ENCODE measurements around the gene SPP1. TPM values are rescaled to one million over a fixed set of nuclear protein-coding genes. Genes with fewer than 3 reads are reported as not detected.

Gene SPP1
- polyA plus RNA-seq, 1 donor: 65.6 TPM

GRCh38 chr4:87950493-87950892 is 25.0 kb upstream of the SPP1 start:
- Histone ChIP-seq H3K36me3 (ENCODE audit: control insufficient read depth, insufficient read depth, low read length) (no peaks in the 10 kb centered on the region), H3K9me3 (ENCODE audit: control insufficient read depth, low read depth, low read length) (no peaks in the 10 kb centered on the region), H3K4me1 (ENCODE audit: control insufficient read depth, insufficient read depth, low read length) (no peaks in the 10 kb centered on the region), H3K27ac (ENCODE audit: low read length) (no peak overlapping the region), H3K4me3 (ENCODE audit: low read length) (no peak overlapping the region), H3K27me3 (ENCODE audit: control insufficient read depth, insufficient read depth, low read length) (no peaks in the 10 kb centered on the region)
- no peak for DNase-seq

GRCh38 chr4:87950936-87951511 is 24.5 kb upstream of the SPP1 start:
- no peaks in the 10 kb centered on the region for H3K36me3 ChIP-seq (ENCODE audit: control insufficient read depth, insufficient read depth, low read length)
- DNase-seq: no peak
- H3K27ac ChIP-seq (ENCODE audit: low read length): no peak overlapping the region
- H3K9me3 ChIP-seq (ENCODE audit: control insufficient read depth, low read depth, low read length): no peaks in the 10 kb centered on the region
- H3K4me1 ChIP-seq (ENCODE audit: control insufficient read depth, insufficient read depth, low read length): no peaks in the 10 kb centered on the region
- no peaks in the 10 kb centered on the region for H3K27me3 ChIP-seq (ENCODE audit: control insufficient read depth, insufficient read depth, low read length)
- 89% methylated on average over 1 of the region's 3 CpGs for WGBS (ENCODE audit: insufficient coverage, low lambda C conversion rate)
- no peak overlapping the region for H3K4me3 ChIP-seq (ENCODE audit: low read length)

GRCh38 chr4:87953826-87954225 is 21.7 kb upstream of the SPP1 start:
- no peaks in the 10 kb centered on the region for H3K27me3 ChIP-seq (ENCODE audit: control insufficient read depth, insufficient read depth, low read length)
- H3K4me1 ChIP-seq (ENCODE audit: control insufficient read depth, insufficient read depth, low read length): no peaks in the 10 kb centered on the region
- H3K4me3 ChIP-seq (ENCODE audit: low read length): no peak overlapping the region
- H3K9me3 ChIP-seq (ENCODE audit: control insufficient read depth, low read depth, low read length): no peaks in the 10 kb centered on the region
- DNase-seq: no peak
- no peaks in the 10 kb centered on the region for H3K36me3 ChIP-seq (ENCODE audit: control insufficient read depth, insufficient read depth, low read length)
- WGBS (ENCODE audit: insufficient coverage, low lambda C conversion rate): 100% methylated on average over 1 of the region's 1 CpG
- no peak overlapping the region for H3K27ac ChIP-seq (ENCODE audit: low read length)

- Histone ChIP-seq H3K27ac (ENCODE audit: low read length) (no peak overlapping the region), H3K36me3 (ENCODE audit: control insufficient read depth, insufficient read depth, low read length) (no peaks in the 10 kb centered on the region), H3K4me3 (ENCODE audit: low read length) (no peak overlapping the region), H3K9me3 (ENCODE audit: control insufficient read depth, low read depth, low read length) (no peaks in the 10 kb centered on the region), H3K27me3 (ENCODE audit: control insufficient read depth, insufficient read depth, low read length) (no peaks in the 10 kb centered on the region), H3K4me1 (ENCODE audit: control insufficient read depth, insufficient read depth, low read length) (no peaks in the 10 kb centered on the region)
- no peak for DNase-seq
- WGBS (ENCODE audit: insufficient coverage, low lambda C conversion rate): no CpG with 5 or more reads among the region's 3 CpGs
Measured at GRCh38 chr4:87956501-87956900, 19.0 kb upstream of the SPP1 start.

DNA sequence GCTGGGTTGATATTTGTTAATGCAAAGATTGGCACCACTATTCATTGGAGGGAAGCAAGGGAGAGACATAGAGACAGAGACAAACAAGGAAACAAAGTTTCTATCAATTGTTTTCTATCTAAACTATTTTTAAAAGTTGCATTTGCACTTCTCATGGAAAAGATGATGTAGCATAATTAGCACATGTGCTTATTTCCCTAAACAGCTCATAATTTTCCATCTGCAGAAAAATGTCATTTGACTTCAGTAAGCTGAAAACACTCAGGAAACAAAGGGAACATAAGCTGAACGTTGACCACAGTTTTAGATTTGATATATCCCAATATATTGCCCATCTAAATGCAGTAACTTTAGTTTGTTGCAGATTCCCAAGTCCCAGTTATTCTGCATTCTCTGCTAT is 18.5 kb upstream of the SPP1 start:
- Histone ChIP-seq H3K36me3 (ENCODE audit: control insufficient read depth, insufficient read depth, low read length) (no peaks in the 10 kb centered on the region), H3K27me3 (ENCODE audit: control insufficient read depth, insufficient read depth, low read length) (no peaks in the 10 kb centered on the region), H3K4me1 (ENCODE audit: control insufficient read depth, insufficient read depth, low read length) (no peaks in the 10 kb centered on the region), H3K9me3 (ENCODE audit: control insufficient read depth, low read depth, low read length) (no peaks in the 10 kb centered on the region), H3K27ac (ENCODE audit: low read length) (no peak overlapping the region), H3K4me3 (ENCODE audit: low read length) (no peak overlapping the region)
- DNase-seq: no peak
- no CpG with 5 or more reads among the region's 1 CpG for WGBS (ENCODE audit: insufficient coverage, low lambda C conversion rate)

DNA sequence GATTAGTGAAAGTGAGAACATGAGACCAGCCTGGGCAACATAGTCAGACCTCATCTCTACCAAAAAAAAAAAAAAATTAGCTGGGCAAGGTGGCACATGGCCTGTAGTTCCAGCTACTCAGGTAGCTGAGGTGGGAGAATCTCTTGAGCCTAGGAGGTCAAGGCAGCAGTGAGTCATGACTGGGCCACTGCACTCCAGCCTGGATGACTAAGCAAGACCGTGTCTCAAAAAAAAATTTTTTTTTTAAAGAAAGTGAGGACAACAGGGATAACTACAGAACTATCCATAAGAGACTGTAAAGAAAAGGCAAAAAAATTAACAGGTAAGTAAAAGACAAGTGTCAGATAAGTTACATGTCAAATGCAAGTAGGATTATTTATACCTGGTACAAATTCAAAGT is 13.5 kb upstream of the SPP1 start:
- Histone ChIP-seq H3K27ac (ENCODE audit: low read length) (no peak overlapping the region), H3K4me3 (ENCODE audit: low read length) (no peak overlapping the region), H3K27me3 (ENCODE audit: control insufficient read depth, insufficient read depth, low read length) (no peaks in the 10 kb centered on the region), H3K9me3 (ENCODE audit: control insufficient read depth, low read depth, low read length) (no peaks in the 10 kb centered on the region), H3K4me1 (ENCODE audit: control insufficient read depth, insufficient read depth, low read length) (no peaks in the 10 kb centered on the region), H3K36me3 (ENCODE audit: control insufficient read depth, insufficient read depth, low read length) (no peaks in the 10 kb centered on the region)
- DNase-seq: no peak
- WGBS (ENCODE audit: insufficient coverage, low lambda C conversion rate): no CpG with 5 or more reads among the region's 1 CpG

DNA sequence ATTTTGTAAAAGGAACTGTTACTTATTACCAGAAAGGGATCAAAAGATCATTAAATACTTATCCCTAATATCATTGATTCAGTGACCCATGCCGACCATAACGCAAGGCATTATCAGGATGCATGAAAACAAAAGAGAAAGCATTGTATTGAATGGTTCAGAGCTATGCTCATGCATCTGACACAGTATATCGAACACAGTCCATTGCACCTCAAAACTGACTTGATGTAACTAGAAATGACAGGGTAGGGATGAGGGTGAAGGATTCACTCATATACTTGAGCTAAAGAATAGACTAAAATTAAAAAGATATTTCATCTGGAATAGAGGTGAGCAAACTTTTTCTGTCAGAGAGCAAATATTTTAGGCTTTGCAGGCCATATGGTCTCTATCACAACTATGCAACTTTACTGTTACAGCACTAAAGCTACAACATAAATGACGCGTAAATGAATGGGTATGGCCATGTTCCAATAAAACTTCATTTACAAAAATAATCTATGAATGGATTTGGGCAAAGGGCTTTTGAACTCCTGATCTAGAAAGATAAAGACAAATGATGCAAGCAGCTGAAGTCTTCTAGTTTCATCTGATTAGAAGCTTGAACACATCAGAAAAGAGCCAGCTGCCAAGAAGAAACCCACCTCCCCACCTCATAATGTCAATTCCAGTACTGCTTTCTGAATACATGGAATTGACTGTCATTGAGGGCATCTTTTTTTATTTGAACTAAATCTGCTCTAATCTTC is 12.9 kb upstream of the SPP1 start:
- Histone ChIP-seq H3K9me3 (ENCODE audit: control insufficient read depth, low read depth, low read length) (no peaks in the 10 kb centered on the region), H3K27me3 (ENCODE audit: control insufficient read depth, insufficient read depth, low read length) (no peaks in the 10 kb centered on the region), H3K4me1 (ENCODE audit: control insufficient read depth, insufficient read depth, low read length) (no peaks in the 10 kb centered on the region), H3K27ac (ENCODE audit: low read length) (no peak overlapping the region), H3K36me3 (ENCODE audit: control insufficient read depth, insufficient read depth, low read length) (no peaks in the 10 kb centered on the region), H3K4me3 (ENCODE audit: low read length) (no peak overlapping the region)
- no CpG with 5 or more reads among the region's 5 CpGs for WGBS (ENCODE audit: insufficient coverage, low lambda C conversion rate)
- no peak for DNase-seq

GRCh38 chr4:87965501-87965975 is 10.0 kb upstream of the SPP1 start:
- H3K36me3 ChIP-seq (ENCODE audit: control insufficient read depth, insufficient read depth, low read length): no peaks in the 10 kb centered on the region
- H3K9me3 ChIP-seq (ENCODE audit: control insufficient read depth, low read depth, low read length): no peaks in the 10 kb centered on the region
- H3K27ac ChIP-seq (ENCODE audit: low read length): no peak overlapping the region
- no peak overlapping the region for H3K4me3 ChIP-seq (ENCODE audit: low read length)
- H3K27me3 ChIP-seq (ENCODE audit: control insufficient read depth, insufficient read depth, low read length): peaks cover 4% of the 10 kb centered on the region
- no CpG with 5 or more reads among the region's 21 CpGs for WGBS (ENCODE audit: insufficient coverage, low lambda C conversion rate)
- DNase-seq: no peak
- H3K4me1 ChIP-seq (ENCODE audit: control insufficient read depth, insufficient read depth, low read length): no peaks in the 10 kb centered on the region

DNA sequence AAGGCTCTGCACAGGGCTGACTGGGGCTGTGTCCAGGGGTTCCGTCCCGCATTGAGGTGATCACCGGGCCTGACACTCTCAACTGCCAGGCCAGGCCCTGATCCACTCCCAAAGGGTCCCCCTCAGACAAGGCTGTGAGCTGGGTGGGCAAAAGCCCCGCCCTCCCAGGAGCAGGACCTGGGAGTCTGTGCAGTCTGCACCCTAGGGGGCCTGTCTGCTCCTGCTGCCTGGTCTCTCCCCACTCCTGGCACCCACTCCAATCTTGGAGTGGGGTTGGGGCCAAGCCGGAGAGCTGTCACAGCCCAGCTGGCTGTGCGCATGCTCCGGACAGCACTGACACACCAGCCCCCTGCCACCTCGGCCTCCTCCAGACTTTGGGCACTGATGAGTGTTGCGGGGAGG is 9.4 kb upstream of the SPP1 start:
- DNase-seq: no peak

GRCh38 chr4:87967193-87967592 is 8.3 kb upstream of the SPP1 start:
- no CpG with 5 or more reads among the region's 8 CpGs for WGBS (ENCODE audit: insufficient coverage, low lambda C conversion rate)
- H3K4me1 ChIP-seq (ENCODE audit: control insufficient read depth, insufficient read depth, low read length): no peaks in the 10 kb centered on the region
- no peak overlapping the region for H3K27ac ChIP-seq (ENCODE audit: low read length)
- H3K4me3 ChIP-seq (ENCODE audit: low read length): no peak overlapping the region
- H3K9me3 ChIP-seq (ENCODE audit: control insufficient read depth, low read depth, low read length): no peaks in the 10 kb centered on the region
- H3K27me3 ChIP-seq (ENCODE audit: control insufficient read depth, insufficient read depth, low read length): peaks cover 8% of the 10 kb centered on the region
- DNase-seq: no peak
- H3K36me3 ChIP-seq (ENCODE audit: control insufficient read depth, insufficient read depth, low read length): no peaks in the 10 kb centered on the region

More for the DNA sequence above, 9.4 kb upstream of the SPP1 start:
- no peaks in the 10 kb centered on the region for H3K9me3 ChIP-seq (ENCODE audit: control insufficient read depth, low read depth, low read length)
- H3K27me3 ChIP-seq (ENCODE audit: control insufficient read depth, insufficient read depth, low read length): peaks cover 4% of the 10 kb centered on the region
- WGBS (ENCODE audit: insufficient coverage, low lambda C conversion rate): no CpG with 5 or more reads among the region's 9 CpGs
- H3K4me3 ChIP-seq (ENCODE audit: low read length): no peak overlapping the region
- no peak overlapping the region for H3K27ac ChIP-seq (ENCODE audit: low read length)
- no peaks in the 10 kb centered on the region for H3K4me1 ChIP-seq (ENCODE audit: control insufficient read depth, insufficient read depth, low read length)
- no peaks in the 10 kb centered on the region for H3K36me3 ChIP-seq (ENCODE audit: control insufficient read depth, insufficient read depth, low read length)

- WGBS (ENCODE audit: insufficient coverage, low lambda C conversion rate): no CpG with 5 or more reads among the region's 2 CpGs
- no peak for DNase-seq
- Histone ChIP-seq H3K27ac (ENCODE audit: low read length) (no peak overlapping the region), H3K36me3 (ENCODE audit: control insufficient read depth, insufficient read depth, low read length) (no peaks in the 10 kb centered on the region), H3K4me3 (ENCODE audit: low read length) (no peak overlapping the region), H3K27me3 (ENCODE audit: control insufficient read depth, insufficient read depth, low read length) (peaks cover 20% of the 10 kb centered on the region), H3K9me3 (ENCODE audit: control insufficient read depth, low read depth, low read length) (no peaks in the 10 kb centered on the region), H3K4me1 (ENCODE audit: control insufficient read depth, insufficient read depth, low read length) (no peaks in the 10 kb centered on the region)
Measured at GRCh38 chr4:87970121-87970520, 5.4 kb upstream of the SPP1 start.

Data from large intestine (tissue), 3 donors.